Activated naive CD8-positive, alpha-beta T cell (primary cell): ENCODE results near the gene C9orf72.

Experiments
- H3K27ac Mint-ChIP-seq: one replicate; pipeline ENCODE4 v1.8.0; 2021; ENCODE audit warnings: mixed read lengths
- H3K27me3 Mint-ChIP-seq: one replicate; pipeline ENCODE4 v1.8.0; 2021; ENCODE audit warnings: mixed read lengths
- H3K36me3 Mint-ChIP-seq: one replicate; pipeline ENCODE4 v1.8.0; 2021; ENCODE audit warnings: mixed read lengths
- H3K4me1 Mint-ChIP-seq: one replicate; pipeline ENCODE4 v1.8.0; 2021; ENCODE audit warnings: low read depth, mixed read lengths
- H3K4me3 Mint-ChIP-seq: one replicate; pipeline ENCODE4 v1.8.0; 2021; ENCODE audit warnings: mild to moderate bottlenecking, mixed read lengths
- H3K9me3 Mint-ChIP-seq: one replicate; pipeline ENCODE4 v1.8.0; 2021; ENCODE audit warnings: low read depth, mixed read lengths

The C9orf72 gene

GRCh38 chr9:27563738-27564430 is 9.4 kb downstream of the C9orf72 start:
- H3K36me3 Mint-ChIP-seq = peaks cover 13% of the 10 kb centered on the region
- H3K27me3 Mint-ChIP-seq = no peaks in the 10 kb centered on the region
- peak overlapping the region; percentile 65 for H3K27ac Mint-ChIP-seq
- H3K4me3 Mint-ChIP-seq = no peak overlapping the region
- H3K4me1 Mint-ChIP-seq = peaks cover 31% of the 10 kb centered on the region
- H3K9me3 Mint-ChIP-seq = no peaks in the 10 kb centered on the region

DNA sequence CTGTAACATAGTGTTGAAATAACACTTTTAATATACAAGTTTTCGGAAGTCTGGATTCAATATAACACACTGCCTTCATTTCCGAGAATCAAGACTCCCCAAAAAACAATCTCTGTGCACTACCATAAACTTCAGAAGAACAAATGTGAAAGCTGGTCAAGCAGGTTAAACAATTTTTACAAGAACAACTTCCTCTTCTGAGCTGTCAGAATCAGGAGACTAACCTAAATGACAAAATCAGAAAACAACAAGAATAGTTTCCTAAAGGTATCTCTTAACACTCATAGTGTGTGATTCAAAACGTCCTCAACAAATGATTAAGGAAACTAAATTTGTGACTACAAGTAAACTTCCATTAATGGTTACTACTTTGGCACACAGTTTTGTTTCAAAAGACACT is 11.6 kb downstream of the C9orf72 start:
- H3K36me3 Mint-ChIP-seq = peaks cover 9% of the 10 kb centered on the region
- H3K27me3 Mint-ChIP-seq = no peaks in the 10 kb centered on the region
- H3K9me3 Mint-ChIP-seq = no peaks in the 10 kb centered on the region
- H3K27ac Mint-ChIP-seq = no peak overlapping the region
- peaks cover 21% of the 10 kb centered on the region for H3K4me1 Mint-ChIP-seq
- H3K4me3 Mint-ChIP-seq = no peak overlapping the region

DNA sequence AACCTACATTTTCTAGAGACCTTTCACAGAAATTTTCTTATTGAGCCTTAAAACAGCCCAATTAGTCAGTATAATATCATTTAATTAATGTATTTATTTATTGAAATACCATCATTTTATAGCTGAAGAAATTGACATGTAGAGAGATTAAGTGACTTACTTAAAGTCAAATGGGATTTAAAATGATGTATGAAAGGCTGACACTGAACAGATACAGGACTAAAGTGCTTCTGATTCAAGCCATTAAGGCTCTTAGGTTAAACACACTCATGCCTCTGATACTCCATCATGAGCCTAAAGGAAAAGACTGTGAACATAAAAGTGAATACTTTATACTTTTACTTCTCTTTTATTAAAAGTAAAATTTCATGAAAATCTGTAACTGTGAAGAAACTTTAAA is 12.8 kb downstream of the C9orf72 start:
- Mint-ChIP-seq H3K36me3 (peaks cover 7% of the 10 kb centered on the region), H3K27me3 (no peaks in the 10 kb centered on the region)

GRCh38 chr9:27558307-27558706 is 15.0 kb downstream of the C9orf72 start:
- H3K4me1 Mint-ChIP-seq = no peaks in the 10 kb centered on the region
- no peak overlapping the region for H3K27ac Mint-ChIP-seq
- H3K4me3 Mint-ChIP-seq = no peak overlapping the region

More for the DNA sequence above, 12.8 kb downstream of the C9orf72 start:
- H3K4me1 Mint-ChIP-seq = peaks cover 17% of the 10 kb centered on the region
- H3K27ac Mint-ChIP-seq = no peak overlapping the region
- no peak overlapping the region for H3K4me3 Mint-ChIP-seq
- H3K9me3 Mint-ChIP-seq = no peaks in the 10 kb centered on the region

GRCh38 chr9:27556470-27556869 is 16.8 kb downstream of the C9orf72 start:
- H3K36me3 Mint-ChIP-seq = peaks cover 23% of the 10 kb centered on the region
- no peaks in the 10 kb centered on the region for H3K27me3 Mint-ChIP-seq
- no peak overlapping the region for H3K27ac Mint-ChIP-seq
- H3K9me3 Mint-ChIP-seq = no peaks in the 10 kb centered on the region
- no peak overlapping the region for H3K4me3 Mint-ChIP-seq
- no peaks in the 10 kb centered on the region for H3K4me1 Mint-ChIP-seq

More at GRCh38 chr9:27558307-27558706, 15.0 kb downstream of the C9orf72 start:
- Mint-ChIP-seq H3K9me3 (no peaks in the 10 kb centered on the region), H3K36me3 (peaks cover 19% of the 10 kb centered on the region), H3K27me3 (no peaks in the 10 kb centered on the region)

- H3K4me1 Mint-ChIP-seq = no peaks in the 10 kb centered on the region
- H3K4me3 Mint-ChIP-seq = no peak overlapping the region
Measured at GRCh38 chr9:27554712-27555111, 18.6 kb downstream of the C9orf72 start.

GRCh38 chr9:27549196-27549755 is 24.0 kb downstream of the C9orf72 start:
- Mint-ChIP-seq H3K9me3 (no peaks in the 10 kb centered on the region), H3K4me3 (no peak overlapping the region), H3K27me3 (no peaks in the 10 kb centered on the region), H3K36me3 (peaks cover 20% of the 10 kb centered on the region), H3K27ac (no peak overlapping the region), H3K4me1 (no peaks in the 10 kb centered on the region)

More at GRCh38 chr9:27554712-27555111, 18.6 kb downstream of the C9orf72 start:
- H3K27me3 Mint-ChIP-seq = no peaks in the 10 kb centered on the region
- no peak overlapping the region for H3K27ac Mint-ChIP-seq
- H3K36me3 Mint-ChIP-seq = peaks cover 24% of the 10 kb centered on the region
- H3K9me3 Mint-ChIP-seq = no peaks in the 10 kb centered on the region

GRCh38 chr9:27548055-27548741 is 25.1 kb downstream of the C9orf72 start:
- Mint-ChIP-seq H3K4me3 (no peak overlapping the region), H3K36me3 (peaks cover 11% of the 10 kb centered on the region), H3K27ac (no peak overlapping the region), H3K4me1 (no peaks in the 10 kb centered on the region), H3K27me3 (no peaks in the 10 kb centered on the region), H3K9me3 (no peaks in the 10 kb centered on the region)

DNA sequence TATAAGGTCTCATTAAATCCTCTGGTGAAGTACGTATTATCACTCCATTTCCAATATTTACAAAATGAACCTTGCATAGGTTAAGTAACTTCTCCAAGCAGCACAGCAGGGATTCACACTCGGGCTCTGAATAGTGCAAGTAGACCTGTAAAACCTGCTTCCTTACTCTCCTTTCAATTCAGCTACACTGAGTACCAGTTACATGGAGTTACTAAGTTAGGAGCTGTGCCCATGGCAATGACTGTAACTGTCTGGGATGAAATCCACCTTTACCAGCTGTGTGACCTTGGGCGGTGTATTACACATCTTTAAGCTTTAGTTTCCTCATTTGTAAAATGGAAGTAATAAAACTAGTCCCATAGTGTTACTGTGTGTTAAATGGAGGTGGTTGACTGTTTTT is 27.8 kb downstream of the C9orf72 start:
- no peak overlapping the region for H3K27ac Mint-ChIP-seq
- H3K27me3 Mint-ChIP-seq = no peaks in the 10 kb centered on the region
- H3K36me3 Mint-ChIP-seq = peaks cover 6% of the 10 kb centered on the region
- no peaks in the 10 kb centered on the region for H3K4me1 Mint-ChIP-seq
- no peaks in the 10 kb centered on the region for H3K9me3 Mint-ChIP-seq
- no peak overlapping the region for H3K4me3 Mint-ChIP-seq

DNA sequence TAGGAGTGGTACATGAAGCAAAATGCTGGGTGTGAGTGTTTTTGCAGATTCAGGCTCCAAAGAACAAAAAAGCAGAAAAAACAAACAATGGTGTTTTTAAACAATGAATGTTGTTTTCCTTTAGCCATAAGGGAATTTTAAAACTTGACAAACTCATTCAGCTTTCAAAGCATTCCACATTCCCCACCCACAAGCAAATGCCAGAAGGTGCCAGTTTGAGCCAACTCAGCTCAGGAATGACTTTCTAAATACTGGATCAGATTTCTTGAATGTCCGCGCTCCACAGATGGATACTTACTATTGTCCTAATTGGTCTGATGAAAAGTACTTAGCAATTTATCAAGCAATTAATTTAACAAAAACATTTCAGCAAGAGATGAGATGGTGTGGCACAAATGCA is 30.8 kb downstream of the C9orf72 start:
- Mint-ChIP-seq H3K27me3 (no peaks in the 10 kb centered on the region), H3K4me1 (no peaks in the 10 kb centered on the region), H3K4me3 (no peak overlapping the region), H3K27ac (no peak overlapping the region), H3K36me3 (peaks cover 8% of the 10 kb centered on the region), H3K9me3 (no peaks in the 10 kb centered on the region)

DNA sequence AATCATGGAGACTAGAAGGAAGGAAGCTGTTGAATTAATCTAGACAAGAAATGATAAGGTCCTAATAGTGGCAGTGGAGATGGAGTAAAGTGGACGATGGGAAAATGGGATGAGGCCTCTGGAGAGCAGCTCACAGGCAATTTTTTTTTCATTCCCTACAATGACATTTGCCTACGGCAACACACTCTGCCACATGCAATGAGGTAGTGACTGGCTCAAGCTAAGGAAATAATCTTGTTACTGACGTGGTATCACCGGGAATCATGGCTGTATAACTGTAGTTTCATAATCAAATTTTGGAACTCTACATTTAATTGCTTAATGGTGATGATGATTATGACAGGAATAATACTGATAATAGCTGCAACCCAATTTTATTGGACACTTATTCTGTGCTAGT is 31.5 kb downstream of the C9orf72 start:
- Mint-ChIP-seq H3K4me1 (no peaks in the 10 kb centered on the region), H3K27ac (no peak overlapping the region), H3K9me3 (no peaks in the 10 kb centered on the region), H3K36me3 (peaks cover 8% of the 10 kb centered on the region), H3K4me3 (no peak overlapping the region), H3K27me3 (no peaks in the 10 kb centered on the region)

DNA sequence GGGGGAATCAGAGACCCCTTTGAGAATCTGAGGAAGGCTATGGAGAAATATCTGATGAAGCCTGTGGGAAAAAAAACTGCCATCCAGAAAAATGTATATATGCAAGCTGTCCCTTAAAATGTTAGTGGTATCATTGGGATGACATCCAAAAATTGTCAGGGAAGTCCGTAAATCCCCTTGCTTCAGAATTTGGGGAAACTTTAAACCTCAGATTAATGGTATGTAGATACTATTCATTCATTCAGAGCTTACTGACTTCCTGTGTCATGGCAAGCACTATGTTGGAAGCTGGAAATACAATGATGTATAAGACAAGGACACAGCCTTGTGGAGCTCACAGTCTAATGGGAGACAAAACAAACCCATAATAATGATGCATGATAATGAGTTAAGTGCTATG is 32.8 kb downstream of the C9orf72 start:
- Mint-ChIP-seq H3K4me1 (no peaks in the 10 kb centered on the region), H3K27me3 (no peaks in the 10 kb centered on the region), H3K36me3 (peaks cover 8% of the 10 kb centered on the region), H3K27ac (no peak overlapping the region), H3K4me3 (no peak overlapping the region), H3K9me3 (no peaks in the 10 kb centered on the region)

GRCh38 chr9:27539479-27540441 is 33.5 kb downstream of the C9orf72 start:
- no peak overlapping the region for H3K4me3 Mint-ChIP-seq
- no peaks in the 10 kb centered on the region for H3K27me3 Mint-ChIP-seq
- H3K9me3 Mint-ChIP-seq = no peaks in the 10 kb centered on the region
- H3K4me1 Mint-ChIP-seq = no peaks in the 10 kb centered on the region
- peaks cover 10% of the 10 kb centered on the region for H3K36me3 Mint-ChIP-seq
- no peak overlapping the region for H3K27ac Mint-ChIP-seq

DNA sequence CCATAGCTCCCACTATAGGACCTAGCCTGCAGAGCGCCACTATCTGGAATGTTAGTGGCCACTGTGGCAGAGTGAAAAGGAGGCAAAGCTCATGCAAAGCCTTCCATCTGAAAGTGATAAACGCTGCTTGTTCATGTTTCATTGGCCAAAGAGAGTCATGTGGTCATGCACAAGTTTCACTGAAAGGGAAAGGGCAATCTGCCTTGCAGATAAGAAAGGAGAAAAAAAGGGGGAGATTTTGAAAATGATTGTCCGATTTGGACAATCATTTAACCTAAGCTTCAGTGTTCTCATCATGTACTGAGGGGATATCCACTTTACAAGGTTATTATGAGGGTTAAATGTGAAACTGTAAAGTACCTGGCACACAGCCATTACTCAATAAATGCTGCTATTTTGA is 34.6 kb downstream of the C9orf72 start:
- no peaks in the 10 kb centered on the region for H3K27me3 Mint-ChIP-seq
- H3K4me3 Mint-ChIP-seq = no peak overlapping the region
- peaks cover 13% of the 10 kb centered on the region for H3K36me3 Mint-ChIP-seq

DNA sequence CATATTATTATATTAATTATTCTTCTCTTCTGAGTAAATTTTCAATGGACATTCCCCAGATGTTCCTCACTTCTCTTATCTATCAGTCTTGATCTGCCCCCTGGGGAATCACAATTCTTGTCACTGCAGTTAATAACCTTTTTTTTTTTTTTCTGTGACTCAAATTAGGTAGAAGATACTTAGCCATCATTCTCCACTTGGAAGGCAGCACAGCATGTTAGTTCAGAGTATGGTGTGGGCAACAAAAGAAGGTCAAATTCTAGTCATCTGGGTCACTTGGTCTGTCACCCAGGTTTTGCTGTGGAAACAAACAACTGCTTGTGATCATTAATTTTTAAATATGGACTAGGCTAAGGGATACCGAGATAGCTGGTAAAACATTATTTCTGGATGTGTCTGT is 35.5 kb downstream of the C9orf72 start:
- Mint-ChIP-seq H3K27ac (no peak overlapping the region), H3K36me3 (peaks cover 13% of the 10 kb centered on the region), H3K9me3 (no peaks in the 10 kb centered on the region), H3K27me3 (no peaks in the 10 kb centered on the region), H3K4me3 (no peak overlapping the region), H3K4me1 (no peaks in the 10 kb centered on the region)

More for the DNA sequence above, 34.6 kb downstream of the C9orf72 start:
- Mint-ChIP-seq H3K4me1 (no peaks in the 10 kb centered on the region), H3K9me3 (no peaks in the 10 kb centered on the region), H3K27ac (no peak overlapping the region)
